Hepatocyte (in vitro differentiated cells): ENCODE results near the gene HIRA. TPM values are rescaled to one million over a fixed set of nuclear protein-coding genes. Genes with fewer than 3 reads are reported as not detected.

Experiments used
- DNase-seq: peaks from one replicate; pipeline ENCODE4 v3.0.0-alpha.2; 2016; ENCODE audit warnings: low spot score
- H2AFZ ChIP-seq: fragments of 200-600 bp; sonication (generic); 2 replicates; pipeline ENCODE4 v1.6.0; 2016; ENCODE audit warnings: antibody characterized with exemption, mild to moderate bottlenecking
- H3K27ac ChIP-seq: fragments of 200-600 bp; sonication (generic); 2 replicates; pipeline ENCODE4 v1.5.1; 2016; ENCODE audit warnings: mild to moderate bottlenecking
- H3K27me3 ChIP-seq: fragments of 200-600 bp; sonication (generic); 2 replicates; pipeline ENCODE4 v1.6.1; 2016
- H3K36me3 ChIP-seq: fragments of 200-600 bp; sonication (generic); replicated peaks from 2 replicates; pipeline ENCODE4 v1.5.1; 2016; ENCODE audit warnings: low read depth; ENCODE audit not compliant: insufficient read depth
- H3K4me1 ChIP-seq: fragments of 200-600 bp; sonication (generic); 2 replicates; pipeline ENCODE4 v1.5.1; 2016; ENCODE audit warnings: mild to moderate bottlenecking, moderate library complexity; ENCODE audit not compliant: insufficient read depth
- H3K4me2 ChIP-seq: fragments of 200-600 bp; sonication (generic); 2 replicates; pipeline ENCODE4 v1.6.0; 2016
- H3K4me3 ChIP-seq: fragments of 200-600 bp; sonication (generic); 2 replicates; pipeline ENCODE4 v1.5.1; 2016; ENCODE audit warnings: mild to moderate bottlenecking
- H3K79me2 ChIP-seq: fragments of 200-600 bp; sonication (generic); 2 replicates; pipeline ENCODE4 v1.6.0; 2017; ENCODE audit warnings: mild to moderate bottlenecking
- H3K9me2 ChIP-seq: fragments of 200-600 bp; sonication (generic); replicated peaks from 2 replicates; pipeline ENCODE4 v1.6.0; 2017; ENCODE audit warnings: mild to moderate bottlenecking; ENCODE audit not compliant: insufficient read depth
- H3K9me3 ChIP-seq: fragments of 200-600 bp; sonication (generic); 2 replicates; pipeline ENCODE4 v1.5.1; 2016; ENCODE audit warnings: low read depth, mild to moderate bottlenecking
- H4K20me1 ChIP-seq: fragments of 200-600 bp; sonication (generic); 2 replicates; pipeline ENCODE4 v1.6.0; 2016; ENCODE audit warnings: mild to moderate bottlenecking; ENCODE audit not compliant: insufficient read depth, poor library complexity, severe bottlenecking
- EZH2 ChIP-seq: fragments of 200-600 bp; sonication (generic); IDR thresholded peaks from 2 replicates; pipeline ENCODE4 v1.6.1; 2016; ENCODE audit warnings: antibody characterized with exemption, mild to moderate bottlenecking, borderline replicate concordance
- EZH2phosphoT487 ChIP-seq: fragments of 200-600 bp; sonication (generic); IDR thresholded peaks from one replicate; pipeline ENCODE4 v1.6.1; 2018; ENCODE audit warnings: antibody characterized with exemption, mild to moderate bottlenecking, low read depth, moderate library complexity; ENCODE audit not compliant: unreplicated experiment, severe bottlenecking
- WGBS: methylation state at CpG from one replicate; pipeline ENCODE4 v1.1.6; 2016; ENCODE audit warnings: low lambda C conversion rate; ENCODE audit errors: missing lambda C conversion rate; 5-methylcytosine and 5-hydroxymethylcytosine counted together
- polyA plus RNA-seq: library from polyadenylated mRNA; unstranded; fragments of >200 nt; fragmentation: Nextera tagmentation; extraction: Ambion mirVana; gene quantifications from 2 replicates; pipeline ENCODE4 v1.2.1, GENCODE V29; 2016
- total RNA-seq: library from RNA; depleted of rRNA; stranded (reverse); fragments of >200 nt; gene quantifications from 2 replicates; pipeline ENCODE4 v1.2.3, GENCODE V29; 2014
- TF ChIP-seq, protein P1 (sequence below): fragments of 200-600 bp; sonication (generic); IDR thresholded peaks from 2 replicates; pipeline ENCODE4 v1.5.1; 2016; ENCODE audit warnings: antibody characterized with exemption, mild to moderate bottlenecking; ENCODE audit not compliant: poor library complexity

The HIRA gene
- total and polyA plus RNA-seq, 2 experiments from 2014 or later = 23.5 to 30.6 TPM

DNA sequence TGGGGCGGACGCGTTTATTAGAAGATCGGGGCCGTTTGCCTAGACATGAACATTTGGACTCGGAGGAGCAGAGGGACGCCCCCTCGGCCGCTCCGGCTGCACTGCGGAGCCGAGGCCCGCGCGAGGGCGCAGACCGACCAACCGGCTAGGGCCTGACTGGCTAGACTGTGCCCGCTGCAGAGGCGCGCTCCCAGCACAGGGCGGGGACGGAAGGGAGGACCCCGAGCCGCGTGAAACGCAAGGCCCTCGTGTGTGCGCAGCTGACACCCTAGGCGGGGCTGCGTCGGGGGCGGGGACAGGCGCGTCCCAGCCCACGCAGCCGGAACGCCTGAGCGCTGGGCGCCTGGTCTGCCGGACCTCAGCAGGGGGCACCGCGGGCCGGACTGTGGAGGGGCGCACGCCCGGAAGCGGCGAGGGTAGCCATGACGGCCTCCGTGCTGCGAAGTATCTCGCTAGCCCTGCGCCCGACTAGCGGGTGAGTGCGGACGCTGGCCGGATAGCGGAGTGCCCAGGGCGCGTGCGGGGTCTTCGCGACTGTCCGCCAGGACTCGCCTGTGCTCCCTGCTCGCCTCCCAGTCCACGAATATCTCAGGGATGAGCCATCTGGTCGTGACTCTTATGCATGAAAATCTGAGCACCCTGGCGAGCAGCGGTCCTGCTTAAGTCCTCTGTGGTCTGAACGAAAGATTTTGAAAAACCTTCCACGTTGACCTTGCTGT is 759 bp upstream of the HIRA start, which contains the start of gene MRPL40:
TSS of gene MRPL40 (plus strand) at position 413 of the 719 bp plus-strand sequence. CDS start at position 423, 10 bp downstream.
- Histone ChIP-seq H3K4me1 (peaks cover 18% of the 10 kb centered on the region), H3K36me3 (no peaks in the 10 kb centered on the region), H3K4me3 (peak within 1 kb of the TSS; percentile 93), H3K27ac (peak within 1 kb of the TSS; percentile 99), H4K20me1 (peaks cover 13% of the 10 kb centered on the region), H3K4me2 (peak within 1 kb of the TSS; percentile 97), H3K27me3 (no peaks in the 10 kb centered on the region), H3K9me2 (no peaks in the 10 kb centered on the region), H3K9me3 (no peaks in the 10 kb centered on the region), H2AFZ (peak within 1 kb of the TSS; percentile 87), H3K79me2 (peaks cover 51% of the 10 kb centered on the region)
- peak; percentile 98 for DNase-seq
- WGBS = 1% methylated on average over 61 of the region's 74 CpGs
- TF ChIP-seq, protein P1, sequence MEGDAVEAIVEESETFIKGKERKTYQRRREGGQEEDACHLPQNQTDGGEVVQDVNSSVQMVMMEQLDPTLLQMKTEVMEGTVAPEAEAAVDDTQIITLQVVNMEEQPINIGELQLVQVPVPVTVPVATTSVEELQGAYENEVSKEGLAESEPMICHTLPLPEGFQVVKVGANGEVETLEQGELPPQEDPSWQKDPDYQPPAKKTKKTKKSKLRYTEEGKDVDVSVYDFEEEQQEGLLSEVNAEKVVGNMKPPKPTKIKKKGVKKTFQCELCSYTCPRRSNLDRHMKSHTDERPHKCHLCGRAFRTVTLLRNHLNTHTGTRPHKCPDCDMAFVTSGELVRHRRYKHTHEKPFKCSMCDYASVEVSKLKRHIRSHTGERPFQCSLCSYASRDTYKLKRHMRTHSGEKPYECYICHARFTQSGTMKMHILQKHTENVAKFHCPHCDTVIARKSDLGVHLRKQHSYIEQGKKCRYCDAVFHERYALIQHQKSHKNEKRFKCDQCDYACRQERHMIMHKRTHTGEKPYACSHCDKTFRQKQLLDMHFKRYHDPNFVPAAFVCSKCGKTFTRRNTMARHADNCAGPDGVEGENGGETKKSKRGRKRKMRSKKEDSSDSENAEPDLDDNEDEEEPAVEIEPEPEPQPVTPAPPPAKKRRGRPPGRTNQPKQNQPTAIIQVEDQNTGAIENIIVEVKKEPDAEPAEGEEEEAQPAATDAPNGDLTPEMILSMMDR = no peak
- TF ChIP-seq EZH2 = no peak
- TF ChIP-seq EZH2phosphoT487 = no peak

DNA sequence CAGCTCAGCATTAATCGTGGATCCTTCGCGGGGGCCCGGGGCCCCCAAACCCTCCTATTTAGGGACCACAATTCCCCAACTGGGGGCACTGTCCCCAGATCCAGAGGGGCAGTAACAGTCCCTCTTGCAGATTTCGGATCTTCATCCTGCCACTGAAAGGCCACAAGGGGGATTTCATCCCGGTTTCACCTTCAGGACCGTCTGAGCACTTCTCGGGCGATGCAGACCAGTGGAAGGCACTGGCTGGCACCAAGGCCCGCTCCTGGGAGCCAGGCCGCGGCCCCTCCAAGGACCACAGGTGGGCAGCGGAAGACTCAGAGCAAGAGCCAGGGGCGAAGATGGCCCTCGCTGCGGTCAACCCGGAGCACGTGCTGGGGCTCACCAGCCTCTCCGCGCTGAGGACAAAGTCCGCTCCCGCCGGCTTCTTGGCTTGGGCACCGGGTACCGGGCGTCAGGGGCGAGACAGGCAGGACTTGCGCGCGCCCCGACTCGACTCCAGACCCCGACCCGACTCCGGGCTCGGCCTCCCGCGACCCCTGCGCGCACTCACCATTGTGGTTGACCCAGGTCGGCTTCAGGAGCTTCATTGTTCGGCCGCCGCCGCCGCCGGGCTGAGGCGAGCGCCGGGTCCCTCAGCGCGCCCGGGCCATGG is 517 bp downstream of the HIRA start:
- 3% methylated on average over 42 of the region's 53 CpGs for WGBS
- Histone ChIP-seq H3K9me2 (no peaks in the 10 kb centered on the region), H3K36me3 (no peaks in the 10 kb centered on the region), H3K79me2 (peaks cover 64% of the 10 kb centered on the region), H3K4me3 (peak overlapping the region; percentile 80), H3K4me2 (peak overlapping the region; percentile 97), H4K20me1 (peaks cover 24% of the 10 kb centered on the region), H3K27ac (peak overlapping the region; percentile 98), H3K27me3 (no peaks in the 10 kb centered on the region), H3K9me3 (no peaks in the 10 kb centered on the region), H2AFZ (peak overlapping the region; percentile 64), H3K4me1 (peaks cover 18% of the 10 kb centered on the region)
- DNase-seq = peak; percentile 80
- TF ChIP-seq EZH2phosphoT487 = no peak
- TF ChIP-seq, protein P1 = peak; percentile 8

DNA sequence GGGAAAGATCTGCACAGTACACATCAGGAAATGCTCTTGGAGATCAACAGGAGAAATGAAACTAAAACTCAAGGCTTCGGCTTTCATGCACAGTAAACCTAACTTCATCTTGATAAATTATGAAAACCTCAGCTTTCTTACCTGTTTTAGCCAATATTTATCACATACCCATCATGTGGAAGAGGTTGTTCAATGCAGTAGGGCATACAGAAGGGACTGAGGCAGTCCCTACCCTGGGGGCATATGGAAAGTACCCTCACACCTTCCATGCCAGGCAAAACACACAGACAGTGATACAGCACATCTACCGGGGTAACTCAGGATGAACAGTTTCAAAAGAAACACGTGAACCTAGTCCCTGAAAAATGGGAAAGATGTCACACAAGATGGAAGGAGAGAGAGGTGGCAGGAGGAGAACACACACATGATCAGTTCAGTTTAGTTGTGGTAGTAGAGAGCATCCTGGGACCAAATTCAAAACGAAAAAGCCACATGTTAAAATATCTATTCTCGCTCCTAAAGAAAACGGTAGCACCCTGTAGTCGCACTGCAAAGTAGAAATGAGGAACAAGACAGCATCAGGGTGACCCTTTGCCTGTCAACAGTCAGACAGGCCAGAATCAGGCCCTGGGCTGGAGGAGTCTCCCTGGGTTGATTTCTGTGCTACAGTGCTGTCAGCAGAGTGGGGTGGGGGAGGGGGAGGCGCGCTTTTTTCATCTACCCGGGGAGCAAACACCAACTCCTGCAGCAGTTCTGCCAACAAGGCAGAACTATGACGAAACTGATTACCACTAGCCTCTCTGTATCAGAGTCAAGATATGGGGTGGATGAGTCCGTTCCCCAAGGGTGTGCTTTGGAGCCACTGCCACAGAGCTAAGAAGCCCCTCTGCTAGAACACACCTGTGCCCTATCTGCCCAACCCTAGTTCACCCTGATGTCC is 1.3 kb downstream of the HIRA start:
- Histone ChIP-seq H3K27ac (peak overlapping the region; percentile 98), H3K79me2 (peaks cover 72% of the 10 kb centered on the region), H2AFZ (peak overlapping the region; percentile 64), H3K36me3 (no peaks in the 10 kb centered on the region), H3K9me2 (no peaks in the 10 kb centered on the region), H3K4me1 (peaks cover 18% of the 10 kb centered on the region), H3K4me3 (peak overlapping the region; percentile 80), H3K27me3 (no peaks in the 10 kb centered on the region), H3K4me2 (peak overlapping the region; percentile 97), H3K9me3 (no peaks in the 10 kb centered on the region), H4K20me1 (peaks cover 28% of the 10 kb centered on the region)
- TF ChIP-seq EZH2phosphoT487 (no peak), EZH2 (no peak)
- TF ChIP-seq, protein P1 = no peak
- DNase-seq = peak; percentile 79
- WGBS = 32% methylated on average over 12 of the region's 12 CpGs
